K562 (cell line): Measurements from ENCODE around the gene DIS3L2. TPM values are rescaled to one million over a fixed set of nuclear protein-coding genes. Genes with fewer than 3 reads are reported as not detected.

Experiments used
- ATAC-seq: fragments of 200-7000 bp; cut with Tn5 transposase; 3 replicates; pipeline ENCODE4 v1.9.1; 2020; ENCODE audit warnings: moderate library complexity
- BruUV-seq: library from RNA; stranded (reverse); fragments of 400-500 nt; replicated peaks from 2 replicates; lab custom pipeline; 2021; lab: Mats Ljungman, UMichigan
- CTCF ChIA-PET: fragments of 300-600 bp; formaldehyde crosslinking; extraction: SDS; loops from one replicate; lab custom pipeline; 2021; ENCODE audit warnings: low intra/inter-chr PET ratio; lab: Yijun Ruan, JAX
- POLR2A ChIA-PET: fragments of 300-600, 350-650 bp; sonication (Branson Sonifier 250); formaldehyde crosslinking; extraction: SDS; loops from one replicate; lab custom pipeline; 2021; ENCODE audit warnings: antibody characterized with exemption, inconsistent platforms; lab: Yijun Ruan, JAX
- DNase-seq, 4 experiments: peaks; one replicate each; pipeline versions ENCODE4 v3.0.0 to v3.0.0-alpha.2; 2011 to 2018; ENCODE audit warnings: low spot score in 3 of 4, mixed read lengths in 3 of 4; ENCODE audit errors: extremely low read depth in 1 of 4
- FAIRE-seq: peaks from 2 replicates; lab custom pipeline; 2011; peaks lifted over from hg19 to GRCh38; lab: Jason Lieb, UNC
- H2AFZ ChIP-seq: 2 replicates; pipeline ENCODE4 v1.6.0; 2011; ENCODE audit warnings: low read depth, low read length, control low read depth, inconsistent platforms
- H3K27ac ChIP-seq: fragments of 200-600 bp; 3 replicates; pipeline ENCODE4 v1.8.0; 2011; ENCODE audit warnings: low read depth, mild to moderate bottlenecking, control low read depth, inconsistent platforms, low read length, moderate library complexity, mixed read lengths; ENCODE audit errors: extremely low read depth
- H3K27me3 ChIP-seq, 2 experiments: fragments of 300-600 bp in 1 of 2; 2 replicates in 1 of 2; 3 replicates in 1 of 2; pipeline versions ENCODE4 v1.6.0 to v1.8.0; 2011; ENCODE audit warnings: inconsistent platforms in 2 of 2, low read length in 2 of 2, mild to moderate bottlenecking in 1 of 2, mixed read lengths in 1 of 2, moderate library complexity in 1 of 2; ENCODE audit not compliant: control insufficient read depth in 2 of 2, insufficient read depth in 2 of 2
- H3K36me3 ChIP-seq: fragments of 300-600 bp; 3 replicates; pipeline ENCODE4 v1.8.0; 2011; ENCODE audit warnings: mild to moderate bottlenecking, low read length, inconsistent platforms; ENCODE audit not compliant: control insufficient read depth, insufficient read depth
- H3K4me1 ChIP-seq, 2 experiments: fragments of 200-600 bp in 1 of 2; replicated peaks in 1 of 2; 2 replicates in 1 of 2; 3 replicates in 1 of 2; pipeline versions ENCODE4 v1.5.1 to v1.8.0; 2011; ENCODE audit warnings: inconsistent platforms in 2 of 2, low read length in 2 of 2, mild to moderate bottlenecking in 1 of 2, mixed read lengths in 1 of 2, moderate library complexity in 1 of 2; ENCODE audit not compliant: control insufficient read depth in 2 of 2, insufficient read depth in 2 of 2
- H3K4me2 ChIP-seq: 2 replicates; pipeline ENCODE4 v1.6.1; 2011; ENCODE audit warnings: low read length, control low read depth, inconsistent platforms, mixed read lengths; ENCODE audit not compliant: insufficient read depth
- H3K4me3 ChIP-seq: fragments of 200-600 bp; sonication (generic), shearing (Covaris generic); 2 replicates; pipeline ENCODE4 v1.5.1; 2016; ENCODE audit warnings: control low read depth, inconsistent platforms
- H3K79me2 ChIP-seq: fragments of 200-600 bp; 3 replicates; pipeline ENCODE4 v1.8.0; 2011; ENCODE audit warnings: low read length, inconsistent platforms; ENCODE audit not compliant: control insufficient read depth, insufficient read depth
- H3K9ac ChIP-seq, 2 experiments: 2 replicates each; pipeline versions ENCODE4 v1.6.0 to v1.6.1; 2011; ENCODE audit warnings: low read depth in 2 of 2, low read length in 2 of 2, control low read depth in 1 of 2, inconsistent platforms in 1 of 2, mild to moderate bottlenecking in 1 of 2, mixed read lengths in 1 of 2; ENCODE audit not compliant: insufficient read depth in 1 of 2
- H3K9me1 ChIP-seq: one replicate; pipeline ENCODE4 v1.6.0; 2011; ENCODE audit warnings: inconsistent platforms, mild to moderate bottlenecking, low read length, moderate library complexity; ENCODE audit not compliant: control insufficient read depth, insufficient read depth
- H3K9me3 ChIP-seq: replicated peaks from 2 replicates; pipeline ENCODE4 v1.5.1; 2011; ENCODE audit warnings: low read depth, low read length, inconsistent platforms; ENCODE audit not compliant: control insufficient read depth, insufficient read depth
- H4K20me1 ChIP-seq: replicated peaks from 2 replicates; pipeline ENCODE4 v1.6.1; 2011; ENCODE audit warnings: low read length, inconsistent platforms, mixed read lengths; ENCODE audit not compliant: control insufficient read depth, insufficient read depth
- ARNT ChIP-seq, 2 experiments: fragments of 450-650 bp; IDR thresholded peaks; 2 replicates each; pipeline ENCODE4 v1.6.1; 2016; ENCODE audit warnings: mild to moderate bottlenecking in 1 of 2
- CHCHD3 ChIP-seq: fragments of 250-450 bp; sonication (Bioruptor Pico); IDR thresholded peaks from 2 replicates; pipeline ENCODE4 v2.1.2; 2022; ENCODE audit warnings: mild to moderate bottlenecking
- ELF1 ChIP-seq: fragments of 200-800 bp; sonication (Bioruptor generic); IDR thresholded peaks from 2 replicates; pipeline ENCODE4 v1.6.1; 2016; ENCODE audit warnings: missing genetic modification characterization, missing compliant biosample characterization
- KDM1A ChIP-seq, 2 experiments: fragments of 450-650 bp; IDR thresholded peaks; 2 replicates each; pipeline ENCODE4 v1.6.1; 2016; ENCODE audit warnings: mild to moderate bottlenecking in 2 of 2
- PURB ChIP-seq: sonication (generic); formaldehyde crosslinking; IDR thresholded peaks from 2 replicates; pipeline ENCODE4 v1.9.0; 2021; ENCODE audit warnings: low read depth, mild to moderate bottlenecking, missing genetic modification reagents
- TAF15 ChIP-seq: fragments of 200-400 bp; formaldehyde crosslinking; IDR thresholded peaks from 2 replicates; pipeline ENCODE4 v1.6.1; 2017; ENCODE audit warnings: mild to moderate bottlenecking, low read depth, low read length, moderate library complexity
- TBL1XR1 ChIP-seq, 2 experiments: IDR thresholded peaks; 2 replicates each; pipeline ENCODE4 v1.6.1; 2012; ENCODE audit warnings: improper control_type of control experiment in 2 of 2, low read length in 2 of 2, mild to moderate bottlenecking in 1 of 2
- ZC3H11A ChIP-seq: IDR thresholded peaks from 2 replicates; pipeline ENCODE4 v1.6.1; 2012; ENCODE audit warnings: low read depth, low read length, improper control_type of control experiment
- ZNF280A ChIP-seq: fragments of 450-650 bp; IDR thresholded peaks from 2 replicates; pipeline ENCODE4 v1.6.1; 2018; ENCODE audit warnings: mild to moderate bottlenecking, low read depth; ENCODE audit not compliant: partially characterized antibody
- ZNF639 ChIP-seq, 2 experiments: fragments of 200-800 bp in 1 of 2; sonication (Bioruptor generic) in 1 of 2; sonication (generic) in 1 of 2; formaldehyde crosslinking in 1 of 2; IDR thresholded peaks in 1 of 2; conservative IDR thresholded peaks in 1 of 2; 2 replicates each; pipeline versions ENCODE4 v1.5.0 to v1.6.1; 2016 to 2020; ENCODE audit warnings: missing compliant biosample characterization in 1 of 2, missing genetic modification characterization in 1 of 2, missing genetic modification reagents in 1 of 2
- ZNF77 ChIP-seq: fragments of 250-450 bp; sonication (Bioruptor Pico); IDR thresholded peaks from 2 replicates; pipeline ENCODE4 v1.5.0; 2020
- ZNF79 ChIP-seq: fragments of 250-450 bp; sonication (Bioruptor Pico); IDR thresholded peaks from 2 replicates; pipeline ENCODE4 v1.4.0; 2020; ENCODE audit warnings: low read depth, mild to moderate bottlenecking, moderate library complexity
- WGBS: fragments of 100-300 bp; shearing (Covaris generic); methylation state at CpG from one replicate; pipeline ENCODE4 v1.1.6; 2016; ENCODE audit warnings: low coverage, mixed read lengths; ENCODE audit not compliant: insufficient coverage; ENCODE audit errors: missing lambda C conversion rate; 5-methylcytosine and 5-hydroxymethylcytosine counted together
- in situ Hi-C: fragments of 300-500 bp; cut with MboI; formaldehyde crosslinking; loops from 4 replicates; pipeline ENCODE4 v1.15.0; 2018; ENCODE audit warnings: inconsistent platforms, mixed read lengths
- intact Hi-C: fragments of 100-400 bp; cut with micrococcal nuclease; formaldehyde crosslinking; loops from 2 replicates; pipeline ENCODE4 v1.14.2; 2022
- polyA plus RNA-seq, 8 experiments: library from polyadenylated mRNA; depleted of rRNA in 4 of 8; stranded (reverse) in 5 of 8; unstranded in 3 of 8; fragments of >200 nt; fragmentation: Nextera tagmentation in 2 of 8; fragmentation: Illumina TruSeq in 1 of 8; extraction: Ambion mirVana in 2 of 8; extraction: Trizol in 1 of 8; gene quantifications; 2 replicates each; pipeline versions ENCODE4 v1.2.1 to v1.2.3, GENCODE V29; 2011 to 2014; ENCODE audit warnings: inconsistent platforms in 1 of 8, missing spikeins in 1 of 8
- total RNA-seq, 7 experiments: library from RNA; depleted of rRNA in 6 of 7; stranded (reverse); fragments of >200 nt in 6 of 7; fragmentation: Illumina TruSeq in 2 of 7; extraction: Trizol in 2 of 7; gene quantifications; 2 replicates each; pipeline versions ENCODE4 v1.2.1 to v1.2.3, GENCODE V29; 2011 to 2021; ENCODE audit warnings: low replicate concordance in 1 of 7
- TF ChIP-seq, protein P1 (sequence below): IDR thresholded peaks from 3 replicates; pipeline ENCODE4 v1.6.1; 2011; ENCODE audit warnings: borderline replicate concordance, mild to moderate bottlenecking, moderate library complexity; ENCODE audit not compliant: insufficient read length; ENCODE audit errors: extremely low read depth

DIS3L2 gene
- total and polyA plus RNA-seq, 9 of the 15 experiments (the other 6 are each of a cell fraction or from before 2014, with no cell fraction given) = 1.5 to 19.2 (median 11.2) TPM

GRCh38 chr2:232348936-232349335 is 387.4 kb downstream of the DIS3L2 start (continued):
- no peak for TF ChIP-seq ZNF77 (CRISPR knock-in tag)
- TF ChIP-seq ARNT (IDR thresholded peaks at IDR 0.05) = no peak
- TF ChIP-seq KDM1A (IDR thresholded peaks at IDR 0.05) = no peak
- no peak for TF ChIP-seq ZNF280A
- no peak for TF ChIP-seq CHCHD3 (CRISPR knock-in tag)
- no peak for TF ChIP-seq TAF15
- TF ChIP-seq, all 486 proteins: peak for 0

DNA sequence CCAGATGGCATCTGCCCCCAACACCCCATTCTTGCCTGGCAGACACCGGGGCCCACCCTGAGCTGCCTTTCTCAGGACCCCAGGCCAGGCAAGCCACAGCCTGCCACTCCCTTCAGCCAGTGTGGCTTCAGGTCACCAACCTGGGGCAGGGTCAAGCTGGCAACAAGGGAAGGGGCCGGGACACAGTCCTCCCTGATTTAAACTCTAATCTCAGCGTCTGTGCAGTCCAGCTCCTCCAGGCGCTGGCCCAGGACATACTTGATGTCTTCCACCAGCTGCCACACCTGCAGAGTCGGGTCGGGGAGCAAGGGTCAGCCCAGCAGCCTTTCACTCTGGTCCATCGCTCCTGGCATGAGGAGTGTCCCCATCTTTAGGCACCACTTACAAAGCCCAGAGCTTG is 388.0 kb downstream of the DIS3L2 start:
- CTCF ChIA-PET = no interaction called here
- Histone ChIP-seq H4K20me1 (no peaks in the 10 kb centered on the region), H3K4me2 (no peak overlapping the region), H3K9me1 (no peaks in the 10 kb centered on the region), H3K4me3 (no peak overlapping the region), H3K79me2 (no peaks in the 10 kb centered on the region), H3K4me1 (no peaks in the 10 kb centered on the region; a peak in 1 of 5 replicates), H3K36me3 (no peaks in the 10 kb centered on the region), H3K9ac (no peak overlapping the region), H3K27me3 (peaks cover 0 to 60% of the 10 kb centered on the region in 2 experiments; a peak in 4 of 5 replicates), H2AFZ (no peak overlapping the region), H3K9me3 (no peaks in the 10 kb centered on the region), H3K27ac (no peak overlapping the region)
- intact Hi-C loops = no loop called here
- WGBS = 0% methylated on average over 5 of the region's 7 CpGs
- DNase-seq (no peak), ATAC-seq (no peak), FAIRE-seq (no peak)
- BruUV-seq = no TSS peak
- in situ Hi-C loops = no loop called here
- POLR2A ChIA-PET = no interaction called here
- TF ChIP-seq, protein P1, sequence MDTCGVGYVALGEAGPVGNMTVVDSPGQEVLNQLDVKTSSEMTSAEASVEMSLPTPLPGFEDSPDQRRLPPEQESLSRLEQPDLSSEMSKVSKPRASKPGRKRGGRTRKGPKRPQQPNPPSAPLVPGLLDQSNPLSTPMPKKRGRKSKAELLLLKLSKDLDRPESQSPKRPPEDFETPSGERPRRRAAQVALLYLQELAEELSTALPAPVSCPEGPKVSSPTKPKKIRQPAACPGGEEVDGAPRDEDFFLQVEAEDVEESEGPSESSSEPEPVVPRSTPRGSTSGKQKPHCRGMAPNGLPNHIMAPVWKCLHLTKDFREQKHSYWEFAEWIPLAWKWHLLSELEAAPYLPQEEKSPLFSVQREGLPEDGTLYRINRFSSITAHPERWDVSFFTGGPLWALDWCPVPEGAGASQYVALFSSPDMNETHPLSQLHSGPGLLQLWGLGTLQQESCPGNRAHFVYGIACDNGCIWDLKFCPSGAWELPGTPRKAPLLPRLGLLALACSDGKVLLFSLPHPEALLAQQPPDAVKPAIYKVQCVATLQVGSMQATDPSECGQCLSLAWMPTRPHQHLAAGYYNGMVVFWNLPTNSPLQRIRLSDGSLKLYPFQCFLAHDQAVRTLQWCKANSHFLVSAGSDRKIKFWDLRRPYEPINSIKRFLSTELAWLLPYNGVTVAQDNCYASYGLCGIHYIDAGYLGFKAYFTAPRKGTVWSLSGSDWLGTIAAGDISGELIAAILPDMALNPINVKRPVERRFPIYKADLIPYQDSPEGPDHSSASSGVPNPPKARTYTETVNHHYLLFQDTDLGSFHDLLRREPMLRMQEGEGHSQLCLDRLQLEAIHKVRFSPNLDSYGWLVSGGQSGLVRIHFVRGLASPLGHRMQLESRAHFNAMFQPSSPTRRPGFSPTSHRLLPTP = no peak
- no peak for TF ChIP-seq ZC3H11A
- no peak for TF ChIP-seq ZNF79
- no peak for TF ChIP-seq ZNF639 (CRISPR knock-in tag; conservative IDR thresholded peaks at IDR 0.05 in 1 of 2, IDR thresholded peaks at IDR 0.05 in 1 of 2)
- no peak for TF ChIP-seq TBL1XR1 (IDR thresholded peaks at IDR 0.05; ENCODE audit: low read length in 2 of 2)
- TF ChIP-seq ELF1 (tag) = no peak
- no peak for TF ChIP-seq PURB (CRISPR knock-in tag)
